Breast epithelium (tissue), 4 donors: Measurements from ENCODE around the gene TRPV2. TPM values are rescaled to one million over a fixed set of nuclear protein-coding genes. Genes with fewer than 3 reads are reported as not detected.
"Not testable (repeated sequence)": the region's sequence is repeated elsewhere in the genome, so short reads cannot be mapped to it uniquely, and the experiment has no call there.

ENCODE experiments used
- DNase-seq, 2 donors: peaks; one replicate each; pipeline ENCODE4 v3.0.0-alpha.2; 2019; ENCODE audit warnings: low spot score in 2 of 2
- H3K27ac ChIP-seq, 2 donors: fragments of 200-600 bp; sonication (generic) in 1 of 2; one replicate each; pipeline ENCODE4 v1.5.1; 2016 to 2019; ENCODE audit warnings: mild to moderate bottlenecking in 1 of 2
- H3K27me3 ChIP-seq, 2 donors: fragments of 200-600 bp; sonication (generic) in 1 of 2; one replicate each; pipeline versions ENCODE4 v1.5.1 to v1.6.0; 2017 to 2019; ENCODE audit warnings: control low read depth in 1 of 2, mild to moderate bottlenecking in 1 of 2
- H3K36me3 ChIP-seq: fragments of 200-600 bp; one replicate; pipeline ENCODE4 v1.5.1; 2019
- H3K4me1 ChIP-seq, 2 donors: fragments of 200-600 bp; sonication (generic); one replicate each; pipeline ENCODE4 v1.5.1; 2016 to 2019; ENCODE audit warnings: control low read depth in 1 of 2
- H3K4me3 ChIP-seq, 3 donors: fragments of 200-600 bp; sonication (generic); 1 replicate in 2 of 3; 2 replicates in 1 of 3; pipeline ENCODE4 v1.5.1; 2016 to 2019; ENCODE audit warnings: mild to moderate bottlenecking in 3 of 3, moderate library complexity in 2 of 3
- H3K9me3 ChIP-seq, 2 donors: fragments of 200-600 bp; sonication (generic) in 1 of 2; one replicate each; pipeline ENCODE4 v1.5.1; 2016 to 2019; ENCODE audit warnings: control low read depth in 1 of 2
- POLR2A ChIP-seq: fragments of 450-650 bp; IDR thresholded peaks from one replicate; pipeline ENCODE4 v1.6.1; 2016; ENCODE audit warnings: antibody characterized with exemption, mild to moderate bottlenecking, moderate library complexity
- POLR2AphosphoS5 ChIP-seq, 3 donors: sonication (generic); formaldehyde crosslinking; IDR thresholded peaks; one replicate each; pipeline ENCODE4 v1.6.1; 2017; ENCODE audit warnings: antibody characterized with exemption in 3 of 3
- intact Hi-C: fragments of 100-400 bp; cut with DNase I; formaldehyde crosslinking; loops from one replicate; pipeline ENCODE4 v1.15.1; 2023; ENCODE audit warnings: low total_unique reads
- total RNA-seq, 3 donors: library from RNA; depleted of rRNA; stranded (reverse); fragments of >200 nt; gene quantifications; one replicate each; pipeline ENCODE4 v1.1.0, GENCODE V29; 2016
- TF ChIP-seq, protein P1 (sequence below), 3 donors: fragments of 450-650 bp; IDR thresholded peaks; one replicate each; pipeline ENCODE4 v1.5.1; 2016 to 2017; ENCODE audit warnings: antibody characterized with exemption in 3 of 3, mild to moderate bottlenecking in 3 of 3, moderate library complexity in 3 of 3

The TRPV2 gene
- total RNA-seq, 3 donors from 2014 or later = 6.6 to 14.2 (median 11.3) TPM

DNA sequence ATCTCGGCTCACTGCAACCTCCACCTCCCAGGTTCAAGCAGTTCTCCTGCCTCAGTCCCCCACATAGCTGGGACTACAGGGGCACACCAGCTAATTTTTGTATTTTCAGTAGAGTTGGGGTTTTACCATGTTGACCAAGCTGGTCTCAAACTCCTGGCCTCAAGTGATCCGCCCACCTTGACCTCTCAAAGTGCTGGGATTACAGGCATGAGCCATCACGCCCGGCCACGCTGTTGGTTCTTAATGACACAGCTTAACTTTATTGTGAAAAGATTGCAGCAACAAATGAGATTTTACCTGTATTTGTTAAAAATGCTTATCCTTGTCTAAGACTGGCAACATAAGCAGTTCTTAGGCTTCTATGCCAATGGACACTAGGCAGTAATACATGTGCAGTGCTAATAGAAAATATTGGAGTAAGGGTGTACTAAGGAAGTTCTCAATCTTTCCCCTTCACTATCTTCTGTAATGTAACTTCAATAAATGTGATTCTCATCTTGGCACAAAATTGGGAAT is 31.5 kb upstream of the TRPV2 start:
- DNase-seq = no peak
- TF ChIP-seq POLR2A (no peak), POLR2AphosphoS5 (IDR thresholded peaks at IDR 0.05) (no peak)
- TF ChIP-seq, protein P1, sequence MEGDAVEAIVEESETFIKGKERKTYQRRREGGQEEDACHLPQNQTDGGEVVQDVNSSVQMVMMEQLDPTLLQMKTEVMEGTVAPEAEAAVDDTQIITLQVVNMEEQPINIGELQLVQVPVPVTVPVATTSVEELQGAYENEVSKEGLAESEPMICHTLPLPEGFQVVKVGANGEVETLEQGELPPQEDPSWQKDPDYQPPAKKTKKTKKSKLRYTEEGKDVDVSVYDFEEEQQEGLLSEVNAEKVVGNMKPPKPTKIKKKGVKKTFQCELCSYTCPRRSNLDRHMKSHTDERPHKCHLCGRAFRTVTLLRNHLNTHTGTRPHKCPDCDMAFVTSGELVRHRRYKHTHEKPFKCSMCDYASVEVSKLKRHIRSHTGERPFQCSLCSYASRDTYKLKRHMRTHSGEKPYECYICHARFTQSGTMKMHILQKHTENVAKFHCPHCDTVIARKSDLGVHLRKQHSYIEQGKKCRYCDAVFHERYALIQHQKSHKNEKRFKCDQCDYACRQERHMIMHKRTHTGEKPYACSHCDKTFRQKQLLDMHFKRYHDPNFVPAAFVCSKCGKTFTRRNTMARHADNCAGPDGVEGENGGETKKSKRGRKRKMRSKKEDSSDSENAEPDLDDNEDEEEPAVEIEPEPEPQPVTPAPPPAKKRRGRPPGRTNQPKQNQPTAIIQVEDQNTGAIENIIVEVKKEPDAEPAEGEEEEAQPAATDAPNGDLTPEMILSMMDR (IDR thresholded peaks at IDR 0.05) = no peak
- Histone ChIP-seq H3K4me3 (peak overlapping the region in 1 of 3 donors; percentile 69), H3K9me3 (no peaks in the 10 kb centered on the region), H3K27ac (peak overlapping the region in 1 of 2 donors; percentile 29), H3K27me3 (no peaks in the 10 kb centered on the region), H3K4me1 (peaks cover 0 to 18% of the 10 kb centered on the region in 2 donors), H3K36me3 (no peaks in the 10 kb centered on the region)
- intact Hi-C loops = loop anchor here (2.0 kb wide), 1 partner anchor 69 kb away; no protein-coding TSS in a partner anchor

DNA sequence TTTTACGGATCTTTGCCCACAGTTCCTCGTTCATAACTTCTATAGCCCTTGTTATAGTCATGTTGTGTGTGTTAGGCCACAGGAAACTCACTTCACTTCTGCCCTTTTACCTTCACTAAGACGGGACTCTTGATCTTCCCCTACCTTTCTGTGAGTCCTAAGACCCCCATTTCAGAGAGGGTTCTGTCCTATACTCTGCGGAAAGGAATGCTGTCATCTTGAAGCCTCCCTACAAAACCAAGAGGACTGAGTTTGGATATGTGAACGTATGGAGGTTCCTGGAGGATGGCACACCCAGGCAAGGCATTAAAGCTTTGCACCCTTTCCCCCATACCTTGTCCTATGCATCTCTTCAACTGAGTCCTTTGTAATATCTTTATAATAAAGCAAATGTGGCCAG is 30.8 kb upstream of the TRPV2 start:
- TF ChIP-seq, protein P1 (IDR thresholded peaks at IDR 0.05) = no peak
- TF ChIP-seq POLR2A (no peak), POLR2AphosphoS5 (IDR thresholded peaks at IDR 0.05) (no peak)
- no peaks in the 10 kb centered on the region for H3K36me3 ChIP-seq
- peaks cover 0 to 18% of the 10 kb centered on the region in 2 donors for H3K4me1 ChIP-seq
- no peaks in the 10 kb centered on the region for H3K9me3 ChIP-seq
- intact Hi-C loops = loop anchor here (2.0 kb wide), 1 partner anchor 68 kb away; no protein-coding TSS in a partner anchor
- no peak overlapping the region for H3K4me3 ChIP-seq
- no peak for DNase-seq
- H3K27ac ChIP-seq = no peak overlapping the region
- no peaks in the 10 kb centered on the region for H3K27me3 ChIP-seq

DNA sequence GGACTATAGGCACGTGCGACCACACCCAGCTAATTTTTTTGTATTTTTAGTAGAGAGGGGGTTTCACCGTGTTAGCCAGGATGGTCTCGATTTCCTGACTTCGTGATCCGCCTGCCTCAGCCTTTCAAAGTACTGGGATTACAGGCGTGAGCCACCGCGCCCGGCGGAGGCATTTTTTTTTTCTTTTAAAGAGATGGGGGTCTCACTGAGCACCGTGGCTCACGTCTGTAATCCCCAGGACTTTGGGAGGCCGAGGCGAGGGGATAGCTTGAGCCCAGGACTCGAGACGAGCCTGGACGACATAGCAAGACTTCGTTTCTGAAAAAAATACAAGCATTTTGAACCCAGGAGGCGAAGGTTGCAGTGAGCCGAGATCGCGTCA is 29.3 kb upstream of the TRPV2 start:
- H3K27ac ChIP-seq, DNase-seq, H3K27me3 ChIP-seq, intact Hi-C loops, H3K36me3 ChIP-seq, H3K9me3 ChIP-seq: not testable (repeated sequence)
- H3K4me3 ChIP-seq = peak overlapping the region; percentile 39 to 67 (median 51)
- peaks cover 0 to 18% of the 10 kb centered on the region in 2 donors for H3K4me1 ChIP-seq

DNA sequence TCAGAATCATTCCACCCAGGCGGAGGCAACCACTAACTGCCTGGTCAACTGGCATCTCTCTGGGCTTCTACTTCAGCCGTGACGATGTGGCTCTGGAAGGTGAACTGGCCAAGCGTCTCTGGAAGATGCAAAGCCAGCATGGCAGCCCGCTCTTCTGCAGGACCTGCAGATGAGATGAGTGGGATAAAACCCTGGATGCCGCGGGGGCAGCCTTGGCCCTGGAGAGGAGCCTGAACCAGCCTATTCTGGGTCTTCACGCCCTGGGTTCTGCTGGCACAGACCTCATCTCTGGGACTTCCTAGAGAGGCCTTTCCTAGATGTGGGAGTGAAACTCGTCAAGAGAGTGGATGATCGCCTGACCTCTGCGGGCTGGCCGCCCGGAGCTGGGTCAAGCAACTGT is 23.9 kb upstream of the TRPV2 start:
- Histone ChIP-seq H3K9me3 (no peaks in the 10 kb centered on the region), H3K4me1 (no peaks in the 10 kb centered on the region), H3K27me3 (no peaks in the 10 kb centered on the region), H3K4me3 (no peak overlapping the region), H3K36me3 (no peaks in the 10 kb centered on the region), H3K27ac (no peak overlapping the region)
- no peak for DNase-seq
- TF ChIP-seq, protein P1 (IDR thresholded peaks at IDR 0.05) = no peak
- no peak for TF ChIP-seq POLR2AphosphoS5 (IDR thresholded peaks at IDR 0.05)
- TF ChIP-seq POLR2A = no peak
- intact Hi-C loops = no loop called here

DNA sequence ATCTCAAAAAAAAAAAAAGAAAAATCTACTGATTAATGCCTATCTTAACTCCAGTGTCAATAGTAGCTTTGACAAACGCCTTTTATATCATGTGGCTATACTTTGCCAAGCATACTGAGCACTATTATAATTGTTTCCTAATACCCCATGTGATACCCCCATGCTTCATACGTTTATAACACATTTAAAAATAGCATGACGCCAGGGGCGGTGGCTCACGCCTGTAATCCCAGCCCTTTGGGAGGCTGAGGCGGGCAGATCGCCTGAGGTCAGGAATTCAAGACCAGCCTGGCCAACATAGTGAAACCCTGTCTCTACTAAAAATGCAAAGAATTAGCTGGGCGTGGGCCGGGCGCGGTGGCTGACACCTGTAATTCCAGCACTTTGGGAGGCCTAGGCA is 22.9 kb upstream of the TRPV2 start:
- H3K27ac ChIP-seq, H3K9me3 ChIP-seq, DNase-seq, H3K4me3 ChIP-seq, intact Hi-C loops, H3K27me3 ChIP-seq, H3K36me3 ChIP-seq, H3K4me1 ChIP-seq: not testable (repeated sequence)

DNA sequence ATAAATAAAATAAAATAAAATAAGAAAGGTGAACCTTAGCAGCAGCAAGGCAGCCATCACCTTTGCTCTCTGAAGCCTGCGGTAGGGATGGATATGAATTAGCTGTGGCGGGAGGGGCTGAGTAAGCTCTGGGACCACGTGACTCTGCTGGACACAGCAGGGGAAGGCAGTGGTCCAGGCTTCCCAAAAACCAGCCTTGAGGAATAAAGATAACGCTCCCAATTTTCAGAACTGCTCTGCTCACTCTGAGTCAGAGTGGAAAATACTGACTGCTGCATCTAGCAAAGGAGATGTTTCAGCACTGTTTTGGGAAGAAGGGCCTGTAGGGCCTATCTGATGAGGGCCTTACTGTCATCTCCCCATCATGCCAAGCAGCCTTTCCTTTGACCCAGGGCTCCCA is 19.5 kb upstream of the TRPV2 start:
- H3K4me1 ChIP-seq, intact Hi-C loops, H3K27me3 ChIP-seq, H3K9me3 ChIP-seq, H3K36me3 ChIP-seq, H3K4me3 ChIP-seq, DNase-seq: not testable (repeated sequence)
- peak overlapping the region in 1 of 2 donors; percentile 25 for H3K27ac ChIP-seq

DNA sequence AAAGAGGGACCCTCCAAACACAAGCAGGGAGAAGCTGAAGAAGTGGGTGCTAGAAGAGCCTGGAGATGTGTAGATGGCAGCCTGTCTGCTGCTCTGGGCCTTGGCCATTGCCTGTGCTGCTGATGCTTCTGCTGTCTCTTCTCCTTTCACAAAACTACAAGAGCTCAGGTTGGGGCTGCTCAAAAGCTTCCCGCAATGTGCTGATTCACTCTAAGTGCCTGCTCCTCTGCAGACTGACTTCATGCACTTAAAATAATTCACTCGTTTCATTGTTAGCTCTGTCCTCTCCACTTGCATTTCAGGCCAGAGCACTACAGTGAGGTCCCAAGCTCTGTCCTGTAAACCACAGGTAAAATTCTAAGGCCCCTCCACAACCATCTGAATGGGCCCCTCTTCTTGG is 18.7 kb upstream of the TRPV2 start:
- H3K27ac ChIP-seq = not testable (repeated sequence)

More for the DNA sequence above, 18.7 kb upstream of the TRPV2 start:
- H3K36me3 ChIP-seq, H3K27me3 ChIP-seq, H3K9me3 ChIP-seq, H3K4me1 ChIP-seq, intact Hi-C loops, H3K4me3 ChIP-seq, DNase-seq: not testable (repeated sequence)
